Spleen (tissue), 11 donors: Measurements from ENCODE around the gene MYMX. TPM values are rescaled to one million over a fixed set of nuclear protein-coding genes. Genes with fewer than 3 reads are reported as not detected.
A peak's percentile ranks its signal among the peaks of the same experiment; 100 is the strongest.

ENCODE experiments used
- DNase-seq: peaks from one replicate; pipeline ENCODE4 v3.0.0-alpha.2; 2020
- H3K27ac ChIP-seq, 8 donors: fragments of 200-600 bp; sonication (generic) in 7 of 8; 1 replicate in 4 of 8; 2 replicates in 4 of 8; pipeline versions ENCODE4 v1.5.0 to v1.8.0; 2016 to 2021; ENCODE audit warnings: inconsistent platforms in 4 of 8, mild to moderate bottlenecking in 4 of 8, moderate library complexity in 1 of 8
- H3K27me3 ChIP-seq, 7 donors: fragments of 200-600 bp; sonication (generic) in 6 of 7; replicated peaks in 1 of 7; 1 replicate in 4 of 7; 2 replicates in 3 of 7; pipeline versions ENCODE4 v1.5.0 to v1.8.0; 2016 to 2021; ENCODE audit warnings: inconsistent platforms in 3 of 7, mild to moderate bottlenecking in 1 of 7
- H3K36me3 ChIP-seq, 6 donors: fragments of 200-600 bp; sonication (generic) in 5 of 6; 1 replicate in 4 of 6; 2 replicates in 2 of 6; pipeline versions ENCODE4 v1.5.0 to v1.8.0; 2016 to 2021; ENCODE audit warnings: inconsistent platforms in 2 of 6
- H3K4me1 ChIP-seq, 6 donors: fragments of 200-600 bp; sonication (generic) in 5 of 6; 1 replicate in 3 of 6; 2 replicates in 3 of 6; pipeline versions ENCODE4 v1.5.0 to v1.8.0; 2016 to 2021; ENCODE audit warnings: inconsistent platforms in 3 of 6
- H3K4me3 ChIP-seq, 8 donors: fragments of 200-600 bp; sonication (generic) in 7 of 8; 1 replicate in 4 of 8; 2 replicates in 4 of 8; pipeline versions ENCODE4 v1.5.0 to v1.8.0; 2016 to 2021; ENCODE audit warnings: inconsistent platforms in 4 of 8, mild to moderate bottlenecking in 4 of 8, moderate library complexity in 2 of 8
- H3K9me3 ChIP-seq, 8 donors: fragments of 200-600 bp; sonication (generic) in 7 of 8; 1 replicate in 4 of 8; 2 replicates in 4 of 8; pipeline versions ENCODE4 v1.5.0 to v1.8.0; 2016 to 2021; ENCODE audit warnings: inconsistent platforms in 4 of 8
- POLR2A ChIP-seq, 3 donors: fragments of 450-650 bp; IDR thresholded peaks; one replicate each; pipeline ENCODE4 v1.5.1; 2017; ENCODE audit warnings: antibody characterized with exemption in 3 of 3, mild to moderate bottlenecking in 1 of 3
- POLR2AphosphoS5 ChIP-seq, 3 donors: sonication (generic); formaldehyde crosslinking; IDR thresholded peaks; one replicate each; pipeline ENCODE4 v1.5.1; 2017; ENCODE audit warnings: antibody characterized with exemption in 3 of 3
- WGBS, 5 donors: extraction: QIAGEN DNeasy Blood & Tissue Kit in 3 of 5; methylation state at CpG; one replicate each; pipeline versions ENCODE4 v1.1.5 to v1.1.7; 2013 to 2018; 5-methylcytosine and 5-hydroxymethylcytosine counted together
- intact Hi-C: fragments of 100-400 bp; cut with DNase I; formaldehyde crosslinking; loops from one replicate; pipeline ENCODE4 v1.15.0; 2023; ENCODE audit warnings: low total_unique reads
- polyA plus RNA-seq, 3 donors: library from polyadenylated mRNA; stranded (reverse); fragments of 200-250 nt; gene quantifications; one replicate each; pipeline ENCODE4 v1.2.1, GENCODE V29; 2013
- total RNA-seq, 7 donors: library from RNA; depleted of rRNA in 3 of 7; stranded (reverse); fragments of >200 nt in 3 of 7; fragmentation: NEBNext Ultra II Directional in 4 of 7; extraction: Animal tissue kit (Norgen Biotek cat#: 25700) in 4 of 7; gene quantifications; one replicate each; pipeline versions ENCODE4 v1.1.0 to v1.2.1, GENCODE V29; 2016 to 2021
- TF ChIP-seq, protein P1 (sequence below), 11 experiments: fragments of 200-600 bp in 7 of 11; fragments of 450-650 bp in 4 of 11; sonication (generic) in 4 of 11; IDR thresholded peaks in 8 of 11; conservative IDR thresholded peaks in 3 of 11; 1 replicate in 7 of 11; 2 replicates in 4 of 11; pipeline versions ENCODE4 v1.4.0 to v1.8.0; 2016 to 2021; ENCODE audit warnings: antibody characterized with exemption in 11 of 11, inconsistent platforms in 4 of 11, mild to moderate bottlenecking in 1 of 11
- donor health status: healthy with polysubstance abuse.
- donor health status: DM: no; HTN: no; CAD: no; lungs with moderate emphysema.
- donor health status: DM: no; HTN: no; CAD: no.
- donor health status: Bipolar disorder and iron deficiency.
- donor health status: healthy.
- donor health status: DM: no; HTN: no; CAD: no.
- donor health status: DM: yes; HTN: yes; CAD: no.

Gene MYMX
- total and polyA plus RNA-seq, 10 donors, result 0.34 to 1.5 (median 0.87) TPM; not detected in 2

DNA sequence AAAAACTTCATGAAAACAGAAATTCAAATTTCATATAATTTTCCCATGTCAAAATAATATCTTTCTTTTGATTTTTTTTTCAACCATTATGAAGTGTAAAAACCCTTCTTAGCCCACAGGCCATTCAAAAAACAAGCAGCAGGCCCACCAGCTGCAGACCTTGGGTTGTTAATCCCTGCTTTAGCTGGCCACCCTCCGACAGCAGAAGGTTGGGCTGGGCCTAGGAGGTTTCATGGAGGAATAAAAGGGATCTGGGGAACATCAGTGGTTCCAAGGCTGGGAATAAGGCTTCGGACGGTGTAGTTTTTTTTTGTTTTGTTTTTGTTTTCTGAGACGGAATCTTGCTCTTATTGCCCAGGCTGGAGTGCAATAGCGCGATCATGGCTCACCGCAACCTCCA lies 26.6 kb downstream of the MYMX start:
- no peaks in the 10 kb centered on the region for H3K9me3 ChIP-seq
- TF ChIP-seq, protein P1, sequence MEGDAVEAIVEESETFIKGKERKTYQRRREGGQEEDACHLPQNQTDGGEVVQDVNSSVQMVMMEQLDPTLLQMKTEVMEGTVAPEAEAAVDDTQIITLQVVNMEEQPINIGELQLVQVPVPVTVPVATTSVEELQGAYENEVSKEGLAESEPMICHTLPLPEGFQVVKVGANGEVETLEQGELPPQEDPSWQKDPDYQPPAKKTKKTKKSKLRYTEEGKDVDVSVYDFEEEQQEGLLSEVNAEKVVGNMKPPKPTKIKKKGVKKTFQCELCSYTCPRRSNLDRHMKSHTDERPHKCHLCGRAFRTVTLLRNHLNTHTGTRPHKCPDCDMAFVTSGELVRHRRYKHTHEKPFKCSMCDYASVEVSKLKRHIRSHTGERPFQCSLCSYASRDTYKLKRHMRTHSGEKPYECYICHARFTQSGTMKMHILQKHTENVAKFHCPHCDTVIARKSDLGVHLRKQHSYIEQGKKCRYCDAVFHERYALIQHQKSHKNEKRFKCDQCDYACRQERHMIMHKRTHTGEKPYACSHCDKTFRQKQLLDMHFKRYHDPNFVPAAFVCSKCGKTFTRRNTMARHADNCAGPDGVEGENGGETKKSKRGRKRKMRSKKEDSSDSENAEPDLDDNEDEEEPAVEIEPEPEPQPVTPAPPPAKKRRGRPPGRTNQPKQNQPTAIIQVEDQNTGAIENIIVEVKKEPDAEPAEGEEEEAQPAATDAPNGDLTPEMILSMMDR (IDR thresholded peaks at IDR 0.05 in 8 of 11, conservative IDR thresholded peaks at IDR 0.05 in 3 of 11), result no peak
- TF ChIP-seq POLR2A (IDR thresholded peaks at IDR 0.05) (no peak), POLR2AphosphoS5 (IDR thresholded peaks at IDR 0.05) (no peak)
- no peak overlapping the region for H3K27ac ChIP-seq
- H3K36me3 ChIP-seq, result peaks cover 0 to 4% (median under 1%) of the 10 kb centered on the region in 6 donors
- H3K27me3 ChIP-seq, result no peaks in the 10 kb centered on the region
- no peak overlapping the region for H3K4me3 ChIP-seq
- peaks cover 4 to 26% (median 12%) of the 10 kb centered on the region in 6 donors for H3K4me1 ChIP-seq
- WGBS, 5 donors, result 93 to 97% (median 95%) methylated on average over 7 of the region's 7 CpGs
- DNase-seq, result no peak
- intact Hi-C loops, result no loop called here

DNA sequence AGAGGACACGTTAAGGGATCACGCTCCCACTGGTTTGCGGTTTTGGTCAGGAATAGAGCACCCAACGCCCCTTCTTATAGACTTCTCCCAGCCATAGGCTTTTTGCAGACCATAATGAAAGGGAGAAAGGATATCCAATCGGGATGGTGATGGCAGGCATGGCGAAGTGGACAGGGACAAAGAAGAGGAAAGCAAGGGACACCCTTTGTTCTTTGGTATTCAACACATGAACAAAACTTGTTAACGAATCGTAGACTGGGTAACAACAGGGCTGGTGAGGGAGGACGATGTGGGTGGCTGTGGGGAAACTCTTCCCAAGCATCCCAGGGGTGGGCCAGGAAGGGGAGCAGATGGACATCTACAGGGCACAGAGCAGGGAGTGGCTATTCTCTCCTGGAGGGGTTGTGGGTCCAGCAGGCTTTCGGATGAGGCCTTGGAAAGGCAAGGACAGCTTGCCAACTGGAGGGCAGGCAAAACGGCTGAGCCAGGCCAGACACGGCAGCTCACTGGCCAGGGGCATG lies 28.7 kb downstream of the MYMX start:
- 70 to 87% (median 77%) methylated on average over 12 of the region's 12 CpGs for WGBS, 5 donors
- no peaks in the 10 kb centered on the region for H3K9me3 ChIP-seq
- TF ChIP-seq, protein P1 (IDR thresholded peaks at IDR 0.05 in 8 of 11, conservative IDR thresholded peaks at IDR 0.05 in 3 of 11), result no peak
- no peak for TF ChIP-seq POLR2A (IDR thresholded peaks at IDR 0.05)
- TF ChIP-seq POLR2AphosphoS5 (IDR thresholded peaks at IDR 0.05), result no peak
- H3K4me3 ChIP-seq, result peak overlapping the region in 7 of 8 donors; percentile 59 to 99 (median 90)
- peaks cover 19 to 42% (median 31%) of the 10 kb centered on the region in 6 donors for H3K4me1 ChIP-seq
- H3K27ac ChIP-seq, result peak overlapping the region; percentile 94 to 99 (median 98)
- no peaks in the 10 kb centered on the region for H3K27me3 ChIP-seq
- no peak for DNase-seq
- peaks cover 4 to 25% (median 21%) of the 10 kb centered on the region in 6 donors for H3K36me3 ChIP-seq
- intact Hi-C loops, result no loop called here

- intact Hi-C loops, result no loop called here
- peaks cover 21 to 48% (median 37%) of the 10 kb centered on the region in 6 donors for H3K4me1 ChIP-seq
- no peaks in the 10 kb centered on the region for H3K27me3 ChIP-seq
- H3K36me3 ChIP-seq, result peaks cover 5 to 31% (median 27%) of the 10 kb centered on the region in 6 donors
- DNase-seq, result peak; percentile 96
- peak overlapping the region; percentile 59 to 99 (median 93) for H3K4me3 ChIP-seq
- peak in 1 of 3 donors; percentile 83 for TF ChIP-seq POLR2AphosphoS5 (IDR thresholded peaks at IDR 0.05)
- no peak for TF ChIP-seq POLR2A (IDR thresholded peaks at IDR 0.05)
- TF ChIP-seq, protein P1 (IDR thresholded peaks at IDR 0.05 in 8 of 11, conservative IDR thresholded peaks at IDR 0.05 in 3 of 11), result peak in 6 of 11 experiments; percentile 2 to 33 (median 28)
- 1 to 3% (median 2%) methylated on average over 8 to 62 of the region's 62 CpGs for WGBS, 5 donors
- peak overlapping the region; percentile 94 to 99 (median 98) for H3K27ac ChIP-seq
- H3K9me3 ChIP-seq, result no peaks in the 10 kb centered on the region
Measured at GRCh38 chr6:44245912-44246662, 29.4 kb downstream of the MYMX start.
